ENCODE measurements around the gene CACNB2. TPM values are rescaled to one million over a fixed set of nuclear protein-coding genes. Genes with fewer than 3 reads are reported as not detected.

CACNB2 gene
- total and polyA plus RNA-seq, 8 donors: 4.9 to 11.1 (median 7.3) TPM

DNA sequence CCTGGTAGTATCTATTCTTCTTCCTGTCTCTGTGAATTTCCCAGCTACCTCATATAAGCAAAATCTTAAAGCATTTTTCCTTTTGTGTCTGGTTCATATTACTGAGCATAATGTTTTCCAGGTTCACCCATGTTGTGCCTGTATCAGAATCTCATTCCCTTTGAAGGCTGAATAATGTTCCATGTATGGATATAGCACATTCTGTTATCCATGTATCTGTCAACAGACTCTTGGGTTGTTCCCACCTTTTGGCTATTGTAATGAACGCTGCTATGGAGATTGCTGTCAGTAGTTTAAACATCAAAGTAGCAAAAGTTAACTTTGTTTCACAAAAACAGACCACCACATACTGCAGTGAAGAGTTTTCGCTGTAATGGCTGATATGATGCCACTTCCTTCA, 411.2 kb downstream of the CACNB2 start:
- Histone ChIP-seq H3K27me3 (no peaks in the 10 kb centered on the region), H3K4me3 (no peak overlapping the region), H3K4me1 (no peaks in the 10 kb centered on the region), H3K27ac (no peak overlapping the region), H3K36me3 (peaks cover 0 to 19% (median 0%) of the 10 kb centered on the region in 3 donors), H3K9me3 (no peaks in the 10 kb centered on the region)
- ATAC-seq: no peak
- intact Hi-C loops (cut with DNase I): no loop called here
- 95 to 98% methylated on average over 2 of the region's 2 CpGs for WGBS, 2 donors
- TF ChIP-seq, protein P1, sequence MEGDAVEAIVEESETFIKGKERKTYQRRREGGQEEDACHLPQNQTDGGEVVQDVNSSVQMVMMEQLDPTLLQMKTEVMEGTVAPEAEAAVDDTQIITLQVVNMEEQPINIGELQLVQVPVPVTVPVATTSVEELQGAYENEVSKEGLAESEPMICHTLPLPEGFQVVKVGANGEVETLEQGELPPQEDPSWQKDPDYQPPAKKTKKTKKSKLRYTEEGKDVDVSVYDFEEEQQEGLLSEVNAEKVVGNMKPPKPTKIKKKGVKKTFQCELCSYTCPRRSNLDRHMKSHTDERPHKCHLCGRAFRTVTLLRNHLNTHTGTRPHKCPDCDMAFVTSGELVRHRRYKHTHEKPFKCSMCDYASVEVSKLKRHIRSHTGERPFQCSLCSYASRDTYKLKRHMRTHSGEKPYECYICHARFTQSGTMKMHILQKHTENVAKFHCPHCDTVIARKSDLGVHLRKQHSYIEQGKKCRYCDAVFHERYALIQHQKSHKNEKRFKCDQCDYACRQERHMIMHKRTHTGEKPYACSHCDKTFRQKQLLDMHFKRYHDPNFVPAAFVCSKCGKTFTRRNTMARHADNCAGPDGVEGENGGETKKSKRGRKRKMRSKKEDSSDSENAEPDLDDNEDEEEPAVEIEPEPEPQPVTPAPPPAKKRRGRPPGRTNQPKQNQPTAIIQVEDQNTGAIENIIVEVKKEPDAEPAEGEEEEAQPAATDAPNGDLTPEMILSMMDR (IDR thresholded peaks at IDR 0.05): no peak
- no peak for DNase-seq
- no peak for FAIRE-seq

DNA sequence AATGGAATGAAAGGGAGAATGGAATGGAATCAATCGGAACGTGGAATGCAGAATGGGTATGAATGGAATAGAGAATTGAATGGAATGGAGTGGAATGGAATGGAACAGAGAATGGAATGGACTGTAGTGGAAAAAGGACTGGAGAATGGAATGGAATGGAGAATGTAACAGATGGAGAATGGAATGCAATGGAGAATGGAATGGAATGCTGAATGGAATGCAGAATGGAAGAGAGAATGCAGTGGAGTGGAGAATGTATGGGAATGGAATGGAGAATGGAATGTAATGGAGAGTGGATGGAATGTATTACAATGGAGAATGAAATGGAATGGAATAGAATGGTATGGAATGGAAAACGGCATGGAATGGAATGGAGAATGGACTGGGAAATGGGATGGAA, 414.3 kb downstream of the CACNB2 start:
- ATAC-seq (no peak), DNase-seq (no peak), FAIRE-seq (no peak)
- Histone ChIP-seq H3K9me3 (no peaks in the 10 kb centered on the region), H3K36me3 (peaks cover 0 to 16% (median 0%) of the 10 kb centered on the region in 3 donors), H3K27me3 (no peaks in the 10 kb centered on the region), H3K4me3 (no peak overlapping the region), H3K4me1 (no peaks in the 10 kb centered on the region), H3K27ac (no peak overlapping the region)
- 97 to 99% methylated on average over 3 of the region's 3 CpGs for WGBS, 2 donors
- TF ChIP-seq, protein P1 (IDR thresholded peaks at IDR 0.05): no peak
- intact Hi-C loops (cut with DNase I): no loop called here

DNA sequence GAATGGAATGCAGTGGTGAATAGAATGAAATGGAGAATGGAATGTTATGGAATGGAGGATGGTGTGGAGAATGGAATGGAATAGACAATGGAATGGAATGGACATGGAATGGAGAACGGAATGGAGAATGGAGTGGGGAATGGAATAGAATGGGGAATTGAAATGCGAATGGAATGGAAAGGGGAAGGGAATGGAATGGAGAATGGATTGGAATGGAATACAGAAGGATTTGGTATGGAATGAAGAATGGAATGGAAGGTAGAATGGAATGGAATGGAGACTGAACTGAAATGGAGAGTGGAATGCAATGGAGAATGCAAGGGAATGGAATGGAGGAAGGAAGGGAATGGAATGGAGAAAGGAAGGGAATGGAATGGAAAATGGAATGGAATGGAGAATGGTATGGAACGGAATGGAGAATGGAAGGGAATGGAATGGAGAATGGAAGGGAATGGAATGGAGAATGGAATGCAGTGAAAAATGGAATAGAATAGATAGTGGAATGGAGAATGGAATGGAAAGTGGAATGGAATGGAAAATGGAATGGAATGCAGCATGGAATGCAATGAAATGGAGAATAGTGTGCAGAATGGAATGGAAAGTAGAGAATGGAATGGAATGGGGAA, 416.4 kb downstream of the CACNB2 start:
- no peak for ATAC-seq
- Histone ChIP-seq H3K27ac (no peak overlapping the region), H3K4me1 (no peaks in the 10 kb centered on the region), H3K9me3 (no peaks in the 10 kb centered on the region), H3K4me3 (no peak overlapping the region), H3K36me3 (peaks cover 0 to 12% (median 0%) of the 10 kb centered on the region in 3 donors), H3K27me3 (no peaks in the 10 kb centered on the region)
- intact Hi-C loops (cut with DNase I): no loop called here
- TF ChIP-seq, protein P1 (IDR thresholded peaks at IDR 0.05): no peak
- 97 to 98% methylated on average over 3 of the region's 3 CpGs for WGBS, 2 donors
- no peak for FAIRE-seq
- DNase-seq: no peak

DNA sequence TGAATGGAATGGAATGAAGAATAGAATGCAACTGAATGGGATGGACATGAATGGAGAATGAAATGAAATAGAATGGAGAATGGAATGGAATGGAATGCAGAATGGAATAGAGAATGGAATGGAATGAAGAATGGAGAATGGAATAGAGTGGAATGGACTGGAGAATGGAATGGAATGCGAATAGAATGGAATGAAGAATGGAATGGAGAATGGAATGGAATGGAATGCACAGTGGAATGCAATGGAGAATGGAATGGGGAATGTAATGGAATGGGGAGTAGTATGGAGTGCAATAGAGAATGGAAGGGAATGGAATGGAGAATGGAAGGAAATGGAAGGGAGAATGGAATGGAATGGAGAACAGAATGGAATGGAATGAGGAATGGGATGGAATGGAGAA, 417.7 kb downstream of the CACNB2 start:
- Histone ChIP-seq H3K4me3 (no peak overlapping the region), H3K36me3 (peaks cover 0 to 9% (median 0%) of the 10 kb centered on the region in 3 donors), H3K9me3 (no peaks in the 10 kb centered on the region), H3K4me1 (no peaks in the 10 kb centered on the region), H3K27ac (no peak overlapping the region), H3K27me3 (no peaks in the 10 kb centered on the region)
- DNase-seq (no peak), FAIRE-seq (no peak), ATAC-seq (no peak)
- intact Hi-C loops (cut with DNase I): no loop called here
- WGBS, 2 donors: 95 to 98% methylated on average over 1 of the region's 1 CpG
- TF ChIP-seq, protein P1 (IDR thresholded peaks at IDR 0.05): no peak

DNA sequence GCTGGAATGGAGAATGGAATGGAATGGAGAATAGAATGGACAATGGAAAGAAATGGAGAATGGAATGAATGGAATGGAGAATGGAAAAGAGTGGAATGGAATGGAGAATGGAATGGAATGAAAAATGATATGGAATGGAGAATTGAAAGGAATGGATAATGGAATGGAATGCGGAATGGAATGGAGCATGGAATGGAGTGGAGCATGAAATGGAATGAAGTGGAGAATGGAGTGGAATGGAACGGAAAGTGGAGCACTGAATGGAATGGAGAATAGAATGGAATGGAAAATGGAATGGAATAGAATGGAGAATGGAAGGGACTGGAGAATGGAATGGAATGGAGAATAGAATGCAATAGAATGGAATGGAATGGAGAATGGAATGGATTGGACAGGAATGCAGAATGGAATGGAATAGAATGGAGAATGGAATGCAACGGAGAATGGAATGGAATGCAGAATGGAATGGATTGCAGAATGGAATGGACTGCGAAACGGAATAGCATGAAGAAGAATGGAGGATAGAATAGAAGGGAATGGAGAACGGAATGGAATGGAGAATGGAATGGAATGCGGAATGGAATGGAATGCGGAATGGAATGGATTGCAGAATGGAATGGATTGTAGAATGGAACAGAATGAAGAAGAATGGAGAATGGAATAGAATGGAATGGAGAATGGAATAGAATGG, 421.8 kb downstream of the CACNB2 start:
- H3K4me3 ChIP-seq: no peak overlapping the region
- intact Hi-C loops (cut with DNase I): no loop called here
- no peak overlapping the region for H3K27ac ChIP-seq
- DNase-seq: no peak
- no peaks in the 10 kb centered on the region for H3K27me3 ChIP-seq
- 98% methylated on average over 8 of the region's 8 CpGs for WGBS, 2 donors
- no peaks in the 10 kb centered on the region for H3K9me3 ChIP-seq
- peaks cover 0 to 1% (median 0%) of the 10 kb centered on the region in 3 donors for H3K36me3 ChIP-seq
- no peaks in the 10 kb centered on the region for H3K4me1 ChIP-seq
- FAIRE-seq: no peak
- no peak for ATAC-seq
- TF ChIP-seq, protein P1 (IDR thresholded peaks at IDR 0.05): no peak

Measured in pancreas (tissue), 10 donors.